Stimulated activated CD4-positive, alpha-beta T cell treated with anti-CD3 and anti-CD28 coated beads, Interleukin-12 subunit alpha, Interleukin-12 subunit beta, amount 100 ng/mL, for 4 hours (primary cell): ENCODE data around the gene ADGRL4.
"Not testable (repeated sequence)": the region's sequence is repeated elsewhere in the genome, so short reads cannot be mapped to it uniquely, and the experiment has no call there.

Experiments
- DNase-seq: peaks from one replicate; pipeline ENCODE4 v3.0.0-alpha.2; 2020

ADGRL4 gene

GRCh38 chr1:78913950-78914349 is 92.6 kb downstream of the ADGRL4 start:
- no peak for DNase-seq

DNA sequence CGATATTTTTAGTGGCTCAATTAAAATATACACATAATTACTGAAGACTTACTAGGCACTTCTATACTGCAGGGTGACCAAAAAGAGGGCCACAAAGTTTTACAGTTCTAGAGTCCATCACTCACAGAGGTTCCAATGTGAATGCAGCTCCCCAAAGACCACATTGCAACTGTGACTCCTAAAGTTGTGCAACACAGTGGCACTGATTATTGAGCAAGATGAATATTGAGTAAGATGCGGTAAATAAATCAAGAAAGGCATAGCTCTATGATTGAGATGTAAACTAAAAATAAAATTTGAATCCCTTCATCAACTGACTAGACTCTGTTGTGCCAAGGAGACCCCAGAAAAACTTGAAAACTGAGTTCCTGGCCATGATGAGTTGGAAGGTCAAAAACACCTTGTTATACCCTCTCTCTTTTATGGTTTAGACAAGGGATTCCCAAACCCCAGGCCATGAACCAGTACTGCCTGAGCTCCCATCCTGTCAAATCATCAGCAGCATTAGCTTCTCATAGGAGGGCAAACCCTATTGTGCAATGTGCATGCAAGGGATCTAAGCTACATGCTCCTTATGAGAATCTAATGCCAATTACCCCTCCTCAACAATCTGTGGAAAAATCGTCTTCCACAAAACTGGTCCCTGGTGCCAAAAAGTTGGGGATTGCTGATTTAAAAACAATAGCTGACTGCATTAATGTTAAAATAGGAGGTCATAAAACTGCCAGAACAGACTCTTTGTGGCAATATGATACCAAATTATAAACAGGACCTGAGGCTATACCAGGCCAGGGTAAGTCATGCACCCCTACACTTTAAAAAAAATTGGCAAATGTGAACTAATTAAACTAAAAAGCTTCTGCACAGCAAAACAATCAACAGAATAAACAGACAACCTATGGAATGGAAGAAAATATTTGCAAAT is 94.3 kb downstream of the ADGRL4 start:
- no peak for DNase-seq

- DNase-seq = no peak
Measured at GRCh38 chr1:78902641-78903040, 103.9 kb downstream of the ADGRL4 start.

GRCh38 chr1:78894811-78895210 is 111.7 kb downstream of the ADGRL4 start:
- DNase-seq = no peak

- no peak for DNase-seq
Measured at GRCh38 chr1:78892260-78892840, 114.2 kb downstream of the ADGRL4 start.

- DNase-seq = no peak
Measured at GRCh38 chr1:78887458-78887857, 119.1 kb downstream of the ADGRL4 start.

DNA sequence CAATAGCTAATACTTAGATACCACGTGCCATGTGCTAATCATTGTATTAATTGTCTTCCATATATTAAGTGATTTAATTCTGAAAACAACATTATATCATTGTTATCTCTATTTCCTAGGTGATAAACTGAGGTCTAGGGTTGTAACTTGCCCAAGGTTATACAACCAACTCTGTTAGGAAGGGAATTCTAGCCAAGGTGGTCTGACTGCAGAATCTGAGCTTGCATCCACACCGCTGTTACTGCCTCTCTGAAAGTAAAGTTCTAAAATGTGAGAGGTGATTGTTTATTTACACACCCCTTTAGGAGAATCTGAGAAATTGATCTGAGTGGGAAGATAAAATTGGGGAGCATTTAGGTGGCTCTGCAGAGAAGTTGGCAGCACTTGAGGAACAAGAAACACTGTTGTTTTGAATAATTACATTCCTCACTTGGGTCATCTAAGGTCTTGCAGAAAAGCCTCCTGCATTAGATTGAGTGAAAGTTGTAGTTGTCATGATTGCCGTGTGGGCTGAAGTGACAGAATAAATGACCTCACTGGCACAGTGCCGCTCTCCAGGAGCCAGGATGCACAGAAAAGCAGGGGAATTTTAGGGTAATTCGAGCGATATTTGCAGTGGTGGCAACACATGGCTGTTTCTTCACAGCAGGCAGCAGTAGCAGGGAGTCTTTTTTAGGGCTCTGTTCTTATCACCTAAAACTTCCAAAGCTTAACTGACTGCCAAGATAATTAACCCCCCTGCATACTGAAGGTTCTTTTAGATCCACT is 121.7 kb downstream of the ADGRL4 start:
- no peak for DNase-seq

DNA sequence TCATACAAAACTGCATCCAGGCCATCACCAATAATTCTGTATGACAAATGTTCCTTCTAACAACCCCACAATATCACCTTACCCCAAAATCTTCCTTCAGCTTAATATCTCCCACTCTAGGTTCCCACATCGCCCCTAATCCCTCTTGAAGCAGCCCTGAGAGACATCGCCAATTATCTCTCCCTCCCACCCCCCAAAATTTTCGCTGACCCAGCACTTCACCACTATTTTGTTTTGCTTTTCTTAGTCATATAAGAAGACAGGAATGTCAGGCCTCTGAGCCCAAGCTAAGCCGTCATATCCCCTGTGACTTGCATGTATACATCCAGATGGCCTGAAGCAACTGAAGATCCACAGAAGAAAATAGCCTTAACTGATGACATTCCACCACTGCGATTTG is 126.3 kb downstream of the ADGRL4 start:
- no peak for DNase-seq

- DNase-seq = not testable (repeated sequence)
Measured at GRCh38 chr1:78875986-78876385, 130.5 kb downstream of the ADGRL4 start.

GRCh38 chr1:78872801-78873200 is 133.7 kb downstream of the ADGRL4 start:
- not testable (repeated sequence) for DNase-seq

DNA sequence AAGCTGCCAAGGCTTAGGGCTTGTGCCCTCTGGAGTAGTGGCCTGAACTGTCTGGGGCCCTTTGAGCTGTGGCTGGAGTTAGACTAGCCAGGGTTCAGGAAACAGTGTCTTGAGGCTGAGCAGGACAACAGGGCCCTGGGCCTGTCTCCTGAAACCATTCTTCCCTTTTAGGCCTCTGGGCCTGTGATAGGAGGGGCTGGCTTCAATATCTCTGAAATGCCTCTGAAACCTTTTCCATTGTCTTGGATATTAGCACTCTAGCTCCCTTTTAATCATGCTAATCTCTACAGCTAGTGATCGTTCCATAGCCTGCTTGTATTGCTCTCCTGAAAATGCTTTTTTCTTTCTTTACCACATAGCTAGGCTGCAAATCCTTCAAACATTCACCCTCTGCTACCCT is 135.3 kb downstream of the ADGRL4 start:
- DNase-seq = no peak

DNA sequence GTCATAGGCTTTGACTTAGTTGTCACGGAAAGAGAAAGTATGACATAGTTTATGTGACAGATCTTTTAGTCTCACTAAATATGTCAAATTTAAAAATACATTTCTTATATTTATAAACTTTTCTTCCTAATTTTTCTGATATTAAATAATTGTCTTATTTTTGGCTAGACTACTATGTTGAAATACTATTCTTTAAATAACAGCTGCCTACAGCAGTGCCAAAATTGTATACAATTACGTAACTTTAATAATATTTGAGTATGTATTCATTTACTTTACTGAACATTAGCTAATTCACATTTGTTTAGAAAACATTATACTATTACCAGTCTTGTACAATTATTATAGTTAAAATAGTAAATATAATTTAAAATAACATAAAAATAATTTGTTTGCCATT is 137.4 kb downstream of the ADGRL4 start:
- no peak for DNase-seq

DNA sequence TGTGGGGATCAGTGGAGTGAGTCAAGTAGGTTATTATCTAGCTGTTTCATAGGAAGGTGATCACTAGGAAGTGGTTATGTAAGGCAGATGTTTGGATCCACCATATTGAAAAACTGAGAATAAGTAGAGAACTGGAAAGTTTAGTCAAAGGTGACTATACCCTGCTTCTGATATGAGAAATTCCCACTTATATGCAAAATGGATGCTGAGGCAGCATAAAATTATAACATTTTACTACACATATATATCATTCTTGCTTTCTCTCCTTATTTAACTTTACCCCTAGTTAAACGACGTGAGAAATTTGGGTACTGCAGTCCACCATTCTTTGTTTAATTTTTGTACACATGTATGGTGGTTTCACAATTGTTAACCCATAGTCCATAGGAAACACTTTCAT is 142.4 kb downstream of the ADGRL4 start:
- DNase-seq = no peak

DNA sequence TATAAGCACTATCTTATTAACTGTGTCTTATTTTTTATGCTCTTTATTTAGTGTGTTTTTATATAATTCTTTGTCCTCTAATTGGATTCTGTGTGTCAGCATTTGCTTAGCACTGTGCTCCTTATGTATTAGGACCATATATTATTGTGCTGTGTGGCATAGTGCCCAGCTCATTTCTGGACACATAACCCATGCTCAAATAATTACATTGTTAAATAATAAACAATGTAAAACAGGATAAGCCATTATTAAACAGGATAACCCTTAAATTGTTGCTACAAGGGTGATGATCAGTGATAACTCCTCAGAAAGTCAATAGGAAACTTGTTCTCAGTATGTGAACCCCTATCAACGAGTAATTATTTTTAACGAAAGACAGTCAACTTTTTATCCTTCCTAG is 150.4 kb downstream of the ADGRL4 start:
- no peak for DNase-seq

DNA sequence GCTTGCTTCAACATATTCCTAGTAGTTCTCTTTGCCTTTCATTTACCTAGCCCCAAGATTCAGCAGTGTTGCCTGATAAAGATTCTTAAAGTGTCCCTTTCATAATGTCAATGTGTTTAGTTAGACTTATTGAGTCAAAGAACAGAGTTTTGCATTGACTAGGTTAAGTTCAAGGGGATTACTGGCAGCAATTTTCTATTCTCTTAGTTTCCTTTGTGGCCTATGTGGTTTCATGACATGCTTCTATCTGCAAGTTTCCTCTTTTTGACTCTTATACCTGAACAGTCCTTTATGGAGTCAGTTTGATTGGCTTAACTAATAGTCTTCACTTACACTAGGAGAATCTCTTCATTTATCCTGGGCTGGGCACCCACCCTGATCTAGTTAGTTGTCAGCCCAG is 151.3 kb downstream of the ADGRL4 start:
- no peak for DNase-seq

GRCh38 chr1:78854556-78854955 is 152.0 kb downstream of the ADGRL4 start:
- DNase-seq = no peak

GRCh38 chr1:78843546-78843945 is 163.0 kb downstream of the ADGRL4 start:
- no peak for DNase-seq

GRCh38 chr1:78843111-78843510 is 163.4 kb downstream of the ADGRL4 start:
- no peak for DNase-seq

- DNase-seq = no peak
Measured at GRCh38 chr1:78840453-78841271, 165.9 kb downstream of the ADGRL4 start.
